CD4-positive, alpha-beta T cell (primary cell): Measurements from ENCODE around the gene KCNJ6. TPM values are rescaled to one million over a fixed set of nuclear protein-coding genes. Genes with fewer than 3 reads are reported as not detected.
A peak's percentile ranks its signal among the peaks of the same experiment; 100 is the strongest.

ENCODE experiments used
- ATAC-seq: fragments of 200-7000 bp; cut with Tn5 transposase; one replicate; pipeline ENCODE4 v1.10.0; 2022; ENCODE audit warnings: mild to moderate bottlenecking; ENCODE audit not compliant: poor library complexity
- CTCF ChIA-PET: fragments of 350-600 bp; sonication (Branson Sonifier 250); formaldehyde crosslinking; loops from one replicate; lab custom pipeline; 2021; ENCODE audit warnings: antibody characterized with exemption, inconsistent platforms; lab: Charles Lee
- POLR2A ChIA-PET: fragments of 350-600 bp; sonication (Branson Sonifier 250); formaldehyde crosslinking; loops from one replicate; lab custom pipeline; 2021; ENCODE audit warnings: antibody characterized with exemption, inconsistent platforms; lab: Charles Lee
- DNase-seq, 14 experiments: peaks; one replicate each; pipeline ENCODE4 v3.0.0-alpha.2; 2013 to 2020; ENCODE audit warnings: mixed read lengths in 2 of 14
- H3K27ac ChIP-seq, 2 donors: one replicate each; pipeline versions ENCODE4 v1.5.1 to v1.7.0; 2013; ENCODE audit warnings: low read length in 2 of 2, low read depth in 1 of 2, mild to moderate bottlenecking in 1 of 2
- H3K27me3 ChIP-seq, 2 experiments: 1 replicate in 1 of 2; 2 replicates in 1 of 2; pipeline versions ENCODE4 v1.6.1 to v1.7.0; 2013; ENCODE audit warnings: low read length in 2 of 2, control low read depth in 1 of 2, mild to moderate bottlenecking in 1 of 2, moderate library complexity in 1 of 2; ENCODE audit not compliant: insufficient read depth in 2 of 2, control insufficient read depth in 1 of 2
- H3K36me3 ChIP-seq: one replicate; pipeline ENCODE4 v1.6.1; 2013; ENCODE audit warnings: low read length, control low read depth; ENCODE audit not compliant: insufficient read depth
- H3K4me1 ChIP-seq: one replicate; pipeline ENCODE4 v1.6.1; 2013; ENCODE audit warnings: low read length, control low read depth; ENCODE audit not compliant: insufficient read depth
- H3K4me3 ChIP-seq: one replicate; pipeline ENCODE4 v1.5.1; 2013; ENCODE audit warnings: mild to moderate bottlenecking, low read length, moderate library complexity
- H3K9me3 ChIP-seq, 2 experiments: 1 replicate in 1 of 2; 2 replicates in 1 of 2; pipeline versions ENCODE4 v1.6.1 to v1.7.0; 2013; ENCODE audit warnings: low read length in 2 of 2, mild to moderate bottlenecking in 2 of 2, control low read depth in 1 of 2, moderate library complexity in 1 of 2; ENCODE audit not compliant: control insufficient read depth in 1 of 2, insufficient read depth in 1 of 2
- H3K27ac Mint-ChIP-seq: one replicate; pipeline ENCODE4 v1.8.0; 2020; ENCODE audit warnings: mixed read lengths
- H3K27me3 Mint-ChIP-seq: one replicate; pipeline ENCODE4 v1.8.0; 2021; ENCODE audit warnings: mixed read lengths
- H3K36me3 Mint-ChIP-seq: one replicate; pipeline ENCODE4 v1.8.0; 2021; ENCODE audit warnings: low read depth, mixed read lengths
- H3K4me1 Mint-ChIP-seq: one replicate; pipeline ENCODE4 v1.8.0; 2021; ENCODE audit warnings: low read depth, mixed read lengths
- H3K4me3 Mint-ChIP-seq: one replicate; pipeline ENCODE4 v1.8.0; 2020; ENCODE audit warnings: mild to moderate bottlenecking, mixed read lengths
- H3K9me3 Mint-ChIP-seq: one replicate; pipeline ENCODE4 v1.8.0; 2020; ENCODE audit warnings: mixed read lengths
- intact Hi-C, 2 experiments: fragments of 100-400 bp; cut with DNase I in 1 of 2; cut with micrococcal nuclease in 1 of 2; formaldehyde crosslinking; loops; one replicate each; pipeline versions ENCODE4 v1.15.1 to v1.9.0; 2023 to 2025; cut with DNase I, micrococcal nuclease
- total RNA-seq, 174 experiments: library from RNA in 2 of 174; stranded (reverse) in 2 of 174; gene quantifications; one replicate each; pipeline ENCODE4 v1.2.3 and lab custom pipeline; 2021 to 2026
- TF ChIP-seq, protein P1 (sequence below): fragments of 200-600 bp; IDR thresholded peaks from one replicate; pipeline ENCODE4 v1.8.0; 2022; ENCODE audit warnings: antibody characterized with exemption, mild to moderate bottlenecking

Gene KCNJ6
- total RNA-seq, 2 experiments from 2014 or later, result not detected

DNA sequence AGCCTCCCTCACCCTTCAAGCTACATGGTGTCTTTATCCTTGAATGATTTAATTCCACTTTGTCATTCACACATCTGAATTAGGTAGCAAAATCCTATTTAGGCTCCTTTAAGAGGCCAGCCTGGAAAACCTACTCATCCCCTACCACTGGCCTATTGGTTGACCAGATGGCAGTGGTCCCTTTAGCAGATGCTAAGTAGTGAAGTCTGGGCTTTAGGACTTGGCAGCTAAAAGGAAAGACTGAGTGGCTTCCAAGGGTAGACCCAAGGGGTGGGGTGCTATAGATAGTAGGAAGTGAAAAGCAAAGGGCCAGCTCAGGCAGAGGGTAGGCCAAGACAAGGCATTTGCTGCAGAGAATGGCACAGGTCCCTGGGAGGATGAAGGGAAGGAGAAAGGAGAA is 46.6 kb downstream of the KCNJ6 start:
- TF ChIP-seq, protein P1, sequence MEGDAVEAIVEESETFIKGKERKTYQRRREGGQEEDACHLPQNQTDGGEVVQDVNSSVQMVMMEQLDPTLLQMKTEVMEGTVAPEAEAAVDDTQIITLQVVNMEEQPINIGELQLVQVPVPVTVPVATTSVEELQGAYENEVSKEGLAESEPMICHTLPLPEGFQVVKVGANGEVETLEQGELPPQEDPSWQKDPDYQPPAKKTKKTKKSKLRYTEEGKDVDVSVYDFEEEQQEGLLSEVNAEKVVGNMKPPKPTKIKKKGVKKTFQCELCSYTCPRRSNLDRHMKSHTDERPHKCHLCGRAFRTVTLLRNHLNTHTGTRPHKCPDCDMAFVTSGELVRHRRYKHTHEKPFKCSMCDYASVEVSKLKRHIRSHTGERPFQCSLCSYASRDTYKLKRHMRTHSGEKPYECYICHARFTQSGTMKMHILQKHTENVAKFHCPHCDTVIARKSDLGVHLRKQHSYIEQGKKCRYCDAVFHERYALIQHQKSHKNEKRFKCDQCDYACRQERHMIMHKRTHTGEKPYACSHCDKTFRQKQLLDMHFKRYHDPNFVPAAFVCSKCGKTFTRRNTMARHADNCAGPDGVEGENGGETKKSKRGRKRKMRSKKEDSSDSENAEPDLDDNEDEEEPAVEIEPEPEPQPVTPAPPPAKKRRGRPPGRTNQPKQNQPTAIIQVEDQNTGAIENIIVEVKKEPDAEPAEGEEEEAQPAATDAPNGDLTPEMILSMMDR, result no peak
- H3K27me3 ChIP-seq, result no peaks in the 10 kb centered on the region
- ATAC-seq, result no peak
- H3K4me3 ChIP-seq, result no peak overlapping the region
- H3K27me3 Mint-ChIP-seq, result peaks cover 8% of the 10 kb centered on the region
- H3K27ac Mint-ChIP-seq, result no peak overlapping the region
- no peaks in the 10 kb centered on the region for H3K4me1 ChIP-seq
- no peak overlapping the region for H3K27ac ChIP-seq
- ChIA-PET POLR2A (no interaction called here), CTCF (interaction anchor here (0.6 kb wide), 1 partner anchor 100 kb away, joined by 3 read pairs; no protein-coding TSS in a partner anchor)
- H3K4me3 Mint-ChIP-seq, result no peak overlapping the region
- intact Hi-C loops, result no loop called here
- no peak for DNase-seq
- H3K36me3 Mint-ChIP-seq, result no peaks in the 10 kb centered on the region
- no peaks in the 10 kb centered on the region for H3K36me3 ChIP-seq
- no peaks in the 10 kb centered on the region for H3K9me3 Mint-ChIP-seq
- no peaks in the 10 kb centered on the region for H3K9me3 ChIP-seq
- no peaks in the 10 kb centered on the region for H3K4me1 Mint-ChIP-seq

DNA sequence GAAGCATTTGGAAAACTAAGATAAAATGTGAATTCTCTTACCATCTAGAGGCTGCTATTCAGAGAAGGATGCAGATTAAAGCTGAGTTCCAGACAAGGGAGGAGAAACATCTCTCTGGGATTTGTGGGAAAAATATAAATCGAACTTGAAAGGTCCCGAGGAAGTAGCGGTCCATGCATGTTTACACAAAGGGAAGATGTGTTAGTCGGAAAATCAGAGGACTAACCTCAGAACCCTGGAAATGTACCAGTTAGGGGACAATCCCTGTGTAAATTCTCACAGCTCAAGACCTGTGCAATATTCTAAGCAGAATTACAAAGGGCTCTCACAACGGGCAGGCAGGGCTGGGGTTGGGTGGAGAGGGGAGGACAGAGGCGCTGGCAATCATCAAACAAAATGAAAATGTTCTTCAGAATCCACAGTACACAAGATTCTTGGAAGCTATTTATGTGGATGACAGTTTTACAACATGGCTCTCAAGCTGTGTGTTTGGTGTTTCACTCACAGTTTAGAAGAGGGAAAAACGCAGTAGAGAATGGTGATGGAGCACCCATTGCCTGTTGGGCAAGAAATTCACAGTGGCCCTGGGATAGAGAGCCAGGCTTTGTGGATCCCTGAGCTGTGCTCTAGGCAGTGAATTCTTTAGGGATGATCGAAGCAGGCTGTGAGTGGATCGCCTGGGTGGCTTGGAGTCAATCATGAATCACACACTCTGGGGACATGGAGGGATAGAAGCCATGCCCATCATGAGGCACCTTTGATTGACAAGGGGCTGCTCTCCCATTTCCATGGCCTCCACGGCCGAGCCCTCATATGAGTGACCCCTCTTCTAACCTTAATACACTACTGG is 47.6 kb downstream of the KCNJ6 start:
- ATAC-seq (no peak), DNase-seq (no peak)
- CTCF ChIA-PET, result no interaction called here
- no peaks in the 10 kb centered on the region for H3K9me3 Mint-ChIP-seq
- H3K27ac ChIP-seq, result no peak overlapping the region
- peaks cover 8% of the 10 kb centered on the region for H3K27me3 Mint-ChIP-seq
- no peaks in the 10 kb centered on the region for H3K36me3 ChIP-seq
- POLR2A ChIA-PET, result no interaction called here
- intact Hi-C loops, result no loop called here
- no peaks in the 10 kb centered on the region for H3K9me3 ChIP-seq
- no peaks in the 10 kb centered on the region for H3K4me1 Mint-ChIP-seq
- no peaks in the 10 kb centered on the region for H3K36me3 Mint-ChIP-seq
- no peaks in the 10 kb centered on the region for H3K4me1 ChIP-seq
- H3K4me3 ChIP-seq, result no peak overlapping the region
- TF ChIP-seq, protein P1, result no peak
- H3K27me3 ChIP-seq, result no peaks in the 10 kb centered on the region
- H3K4me3 Mint-ChIP-seq, result no peak overlapping the region
- H3K27ac Mint-ChIP-seq, result no peak overlapping the region

DNA sequence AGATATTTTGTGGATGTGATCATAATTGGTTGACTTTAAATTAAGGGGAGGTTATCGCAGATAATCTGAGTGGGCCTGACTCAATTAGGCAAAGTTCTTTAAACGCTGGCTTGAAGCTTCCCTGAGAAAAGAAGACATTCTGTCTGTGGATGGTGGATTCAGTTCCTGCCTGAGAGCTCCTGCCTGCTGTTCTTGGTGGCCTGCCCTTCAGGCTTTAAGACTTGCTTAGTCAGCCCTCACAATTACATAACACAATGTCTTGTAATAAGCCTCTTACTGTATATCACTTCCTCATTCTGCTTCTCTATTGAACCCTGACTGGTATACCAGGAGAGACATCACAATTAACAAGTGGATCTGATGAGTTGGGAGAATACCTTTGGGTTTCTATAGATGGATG is 50.2 kb downstream of the KCNJ6 start:
- no peak overlapping the region for H3K4me3 ChIP-seq
- no peaks in the 10 kb centered on the region for H3K27me3 ChIP-seq
- H3K27ac ChIP-seq, result no peak overlapping the region
- H3K4me1 ChIP-seq, result no peaks in the 10 kb centered on the region
- ChIA-PET POLR2A (no interaction called here), CTCF (no interaction called here)
- Mint-ChIP-seq H3K4me1 (no peaks in the 10 kb centered on the region), H3K36me3 (no peaks in the 10 kb centered on the region), H3K27ac (no peak overlapping the region), H3K4me3 (no peak overlapping the region), H3K27me3 (peaks cover 8% of the 10 kb centered on the region), H3K9me3 (no peaks in the 10 kb centered on the region)
- H3K9me3 ChIP-seq, result no peaks in the 10 kb centered on the region
- ATAC-seq, result no peak
- intact Hi-C loops, result no loop called here
- TF ChIP-seq, protein P1, result no peak
- peak in 3 of 14 experiments; percentile 21 to 60 (median 51) for DNase-seq
- H3K36me3 ChIP-seq, result no peaks in the 10 kb centered on the region
